H7 (cell line): Measurements from ENCODE around the gene PUS10. TPM values are rescaled to one million over a fixed set of nuclear protein-coding genes. Genes with fewer than 3 reads are reported as not detected.
"Not testable (repeated sequence)": the region's sequence is repeated elsewhere in the genome, so short reads cannot be mapped to it uniquely, and the experiment has no call there.

ENCODE experiments used
- DNase-seq: peaks from one replicate; pipeline ENCODE4 v3.0.0; 2012
- H3K27me3 ChIP-seq: 2 replicates; pipeline ENCODE4 v1.6.0; 2011; ENCODE audit warnings: mild to moderate bottlenecking, low read length; ENCODE audit not compliant: control insufficient read depth, insufficient read depth
- H3K36me3 ChIP-seq: replicated peaks from 2 replicates; pipeline ENCODE4 v1.5.1; 2011; ENCODE audit warnings: low read length; ENCODE audit not compliant: control insufficient read depth, insufficient read depth
- H3K4me3 ChIP-seq: 2 replicates; pipeline ENCODE4 v1.5.1; 2011; ENCODE audit warnings: low read depth, mild to moderate bottlenecking, control low read depth, low read length, moderate library complexity; ENCODE audit not compliant: insufficient read depth
- total RNA-seq: library from RNA; depleted of rRNA; stranded (reverse); fragments of >200 nt; shearing (Covaris generic); gene quantifications from 2 replicates; pipeline ENCODE4 v1.2.3, GENCODE V29; 2014

Gene PUS10
- total RNA-seq, 1 experiment from 2014 or later, result 3.4 TPM

DNA sequence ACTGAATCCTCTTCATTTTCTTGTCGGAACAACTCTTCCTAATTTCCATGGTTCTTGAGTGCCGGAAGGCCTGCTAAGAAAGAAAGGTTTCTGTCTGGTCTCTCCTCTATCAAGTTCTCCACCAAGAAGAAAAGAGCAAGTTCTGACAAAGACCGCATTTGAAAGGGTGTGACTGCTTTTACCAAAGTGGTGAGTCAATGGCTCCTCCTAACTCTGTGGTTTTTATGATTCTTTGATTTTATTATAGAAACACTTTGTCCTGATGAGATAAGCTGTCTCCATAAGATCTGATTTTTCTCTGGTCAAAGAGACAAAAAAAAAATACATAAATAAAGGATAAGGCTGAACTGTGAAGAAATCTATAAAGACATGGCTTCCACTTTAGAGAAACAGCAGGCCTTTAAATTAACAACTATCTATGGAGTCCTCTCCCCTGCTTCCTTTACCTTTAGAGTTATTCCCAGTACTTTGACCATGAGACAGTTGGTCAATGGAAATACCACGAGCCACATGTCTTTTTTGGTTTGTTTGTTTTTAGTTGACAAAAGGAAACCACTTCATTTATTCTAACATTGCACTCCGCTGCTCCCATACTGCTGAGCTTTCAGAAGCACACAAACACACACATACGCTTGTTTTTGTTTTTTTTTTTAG is 69.0 kb downstream of the PUS10 start:
- no peak overlapping the region for H3K4me3 ChIP-seq
- H3K36me3 ChIP-seq, result no peaks in the 10 kb centered on the region
- no peak for DNase-seq

DNA sequence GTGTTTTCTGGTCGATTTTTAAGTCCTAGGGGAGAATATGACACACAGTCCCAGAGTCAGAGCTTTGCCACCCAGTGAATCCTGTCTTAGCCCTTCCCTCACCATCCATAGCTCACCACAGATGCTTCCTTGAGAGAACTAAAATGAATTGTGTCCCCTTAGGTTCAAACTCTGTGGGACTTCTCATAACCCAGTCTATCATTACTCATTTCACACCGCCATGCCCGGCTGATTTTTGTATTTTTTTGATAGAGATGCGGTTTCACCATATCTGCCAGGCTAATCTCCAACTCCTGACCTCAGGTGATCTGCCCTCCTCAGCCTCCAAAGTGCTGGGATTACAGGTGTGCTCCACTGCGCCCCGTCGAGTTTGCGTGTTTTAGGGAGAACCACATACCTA is 69.9 kb downstream of the PUS10 start:
- no peaks in the 10 kb centered on the region for H3K27me3 ChIP-seq
- no peak overlapping the region for H3K4me3 ChIP-seq
- H3K36me3 ChIP-seq, result no peaks in the 10 kb centered on the region
- no peak for DNase-seq

More for the DNA sequence above, 69.0 kb downstream of the PUS10 start:
- no peaks in the 10 kb centered on the region for H3K27me3 ChIP-seq

DNA sequence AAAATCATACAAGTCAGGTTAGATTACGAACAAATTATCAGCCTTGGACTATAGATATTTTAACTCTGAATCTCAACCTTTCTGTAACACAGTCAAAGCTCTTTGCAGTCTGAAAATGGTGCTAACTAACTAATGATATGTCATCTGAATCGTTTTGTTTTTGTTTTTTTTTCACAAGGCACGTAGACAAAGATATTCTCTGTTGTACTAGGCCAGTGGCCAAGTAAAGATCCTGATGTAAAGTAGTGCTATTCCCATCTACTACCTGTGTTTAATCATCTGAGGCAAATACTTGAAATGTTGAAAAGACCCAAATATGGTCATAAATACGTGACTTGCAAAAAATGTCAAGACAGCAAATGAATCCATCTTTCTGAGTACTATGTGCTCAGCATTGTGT is 71.0 kb downstream of the PUS10 start:
- no peaks in the 10 kb centered on the region for H3K36me3 ChIP-seq

DNA sequence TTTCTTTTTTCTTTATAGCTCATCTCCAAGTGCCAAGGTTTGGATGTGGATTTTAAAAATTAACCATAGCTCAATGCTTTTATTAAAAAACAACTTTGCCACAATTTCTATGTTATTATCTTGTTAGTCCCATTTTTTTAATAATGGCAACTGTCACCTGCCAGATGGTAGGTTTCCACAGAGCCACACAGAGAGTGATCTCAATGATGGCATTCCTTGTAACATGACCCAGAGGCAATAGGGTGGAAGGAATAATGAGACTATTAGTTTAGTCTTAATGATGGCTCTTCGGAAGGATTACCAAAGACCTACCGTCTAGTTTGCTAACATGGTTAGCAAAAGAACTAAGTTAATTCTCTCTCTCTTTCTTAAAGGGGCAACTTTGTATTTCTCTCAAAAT is 72.7 kb downstream of the PUS10 start:
- no peak for DNase-seq
- no peaks in the 10 kb centered on the region for H3K36me3 ChIP-seq
- no peaks in the 10 kb centered on the region for H3K27me3 ChIP-seq
- no peak overlapping the region for H3K4me3 ChIP-seq

More for the DNA sequence above, 71.0 kb downstream of the PUS10 start:
- no peak for DNase-seq
- no peak overlapping the region for H3K4me3 ChIP-seq
- H3K27me3 ChIP-seq, result no peaks in the 10 kb centered on the region

DNA sequence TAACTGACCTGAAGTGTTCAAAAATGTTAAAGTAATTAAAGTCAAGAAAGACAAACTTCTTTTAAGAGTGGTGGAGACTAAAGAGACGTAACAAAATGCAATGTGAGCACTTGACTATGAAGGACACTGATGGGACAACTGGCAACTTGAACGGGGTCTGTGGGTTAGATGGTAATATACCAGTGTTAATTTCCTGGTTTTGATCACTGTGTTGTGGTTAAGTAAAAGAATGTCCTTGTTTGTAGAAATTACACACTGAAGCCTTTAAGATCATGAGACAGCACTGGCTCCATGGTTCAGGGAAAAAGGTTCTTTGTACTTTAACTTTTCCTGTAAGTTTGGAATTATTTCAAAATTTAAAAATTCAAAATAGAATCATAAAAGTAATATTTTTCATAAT is 78.4 kb downstream of the PUS10 start:
- no peaks in the 10 kb centered on the region for H3K36me3 ChIP-seq
- no peak overlapping the region for H3K4me3 ChIP-seq
- no peaks in the 10 kb centered on the region for H3K27me3 ChIP-seq
- no peak for DNase-seq

DNA sequence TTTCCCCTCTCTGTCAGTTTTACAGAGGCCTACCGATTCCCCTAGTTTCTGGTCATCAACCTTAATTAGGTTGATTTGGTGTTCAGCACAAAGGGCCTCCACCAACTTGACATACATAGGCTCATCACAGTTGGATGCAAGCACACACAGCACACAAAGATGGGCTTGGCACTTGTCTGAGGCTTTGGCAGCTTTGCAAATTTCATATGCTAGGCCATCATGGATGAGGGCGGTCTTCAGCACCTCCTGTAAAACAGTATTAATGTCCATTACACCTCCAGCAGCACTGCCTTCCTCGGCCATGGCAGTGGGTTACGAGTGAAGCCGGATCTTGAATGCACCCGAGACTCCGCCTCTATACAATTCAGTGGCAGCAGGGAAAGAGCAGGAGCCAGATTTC is 79.8 kb downstream of the PUS10 start:
- no peak for DNase-seq

DNA sequence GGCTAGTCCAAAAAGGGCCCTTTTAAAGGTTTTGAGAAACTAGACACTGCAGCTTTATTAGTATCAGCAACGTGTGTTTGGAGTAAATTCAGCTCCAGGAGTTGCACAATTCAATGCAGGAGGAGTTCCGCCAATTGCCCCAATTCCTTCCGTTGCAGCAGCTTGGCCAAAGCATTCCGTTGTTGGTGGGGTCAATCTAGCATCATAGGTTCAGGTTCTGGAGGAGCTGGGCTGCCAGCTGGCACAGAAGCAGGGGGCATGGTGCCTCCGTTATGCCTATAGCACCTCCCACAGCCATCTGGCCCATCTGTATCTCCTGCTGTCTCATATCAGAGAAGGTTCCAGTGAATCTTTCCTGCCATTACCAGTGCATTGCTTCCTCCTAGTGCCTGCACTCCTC is 81.3 kb downstream of the PUS10 start:
- no peaks in the 10 kb centered on the region for H3K27me3 ChIP-seq
- H3K4me3 ChIP-seq, result no peak overlapping the region
- H3K36me3 ChIP-seq, result no peaks in the 10 kb centered on the region
- no peak for DNase-seq

More for the DNA sequence above, 79.8 kb downstream of the PUS10 start:
- Histone ChIP-seq H3K4me3 (no peak overlapping the region), H3K27me3 (no peaks in the 10 kb centered on the region), H3K36me3 (no peaks in the 10 kb centered on the region)

DNA sequence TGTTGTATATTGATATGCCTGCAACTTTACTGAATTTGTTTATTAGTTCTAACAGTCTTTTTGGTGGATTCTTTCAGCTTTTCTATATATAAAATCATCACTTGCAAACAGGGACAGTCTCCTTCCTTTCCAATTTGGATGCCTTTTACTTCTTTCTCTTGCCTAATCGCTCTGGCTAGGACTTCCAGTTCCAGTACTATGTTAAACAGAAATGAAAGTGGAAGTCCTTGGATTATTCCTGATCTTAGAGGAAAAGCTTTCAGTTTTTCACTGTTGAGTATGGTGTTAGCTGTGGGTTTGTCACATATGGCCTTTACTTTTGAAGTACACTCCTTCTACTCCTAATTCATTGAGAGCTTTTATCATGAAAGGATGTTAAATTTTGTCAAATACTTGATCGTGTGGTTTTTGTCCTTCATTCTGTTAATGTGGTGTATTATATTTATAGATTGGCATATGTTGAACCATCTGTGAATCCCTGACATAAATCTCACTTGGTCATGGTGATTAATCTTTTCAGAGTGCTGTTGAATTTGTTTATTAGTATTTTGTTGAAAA is 83.8 kb downstream of the PUS10 start:
- DNase-seq, result no peak
- H3K4me3 ChIP-seq, result no peak overlapping the region
- H3K36me3 ChIP-seq, result no peaks in the 10 kb centered on the region
- H3K27me3 ChIP-seq, result no peaks in the 10 kb centered on the region

DNA sequence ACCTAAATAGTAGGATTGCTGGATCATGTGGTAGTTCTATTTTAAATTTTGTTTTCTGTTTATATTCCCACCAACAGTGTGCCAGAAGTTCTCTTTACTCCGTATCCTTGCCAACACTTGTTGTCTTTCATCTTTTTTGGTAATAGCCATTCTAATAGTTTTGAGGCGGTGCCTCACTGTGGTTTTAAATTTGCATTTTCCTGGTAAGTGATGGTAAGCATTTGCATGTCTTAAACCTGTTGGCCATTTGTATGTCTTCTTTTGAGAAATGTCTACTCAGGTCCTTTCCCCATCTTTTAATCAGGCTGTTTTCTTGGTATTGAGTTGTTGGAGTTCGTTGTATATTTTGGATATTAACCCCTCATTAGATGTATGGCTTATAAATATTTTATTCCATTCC is 85.1 kb downstream of the PUS10 start:
- H3K27me3 ChIP-seq, result no peaks in the 10 kb centered on the region
- no peaks in the 10 kb centered on the region for H3K36me3 ChIP-seq
- no peak overlapping the region for H3K4me3 ChIP-seq
- DNase-seq, result no peak

DNA sequence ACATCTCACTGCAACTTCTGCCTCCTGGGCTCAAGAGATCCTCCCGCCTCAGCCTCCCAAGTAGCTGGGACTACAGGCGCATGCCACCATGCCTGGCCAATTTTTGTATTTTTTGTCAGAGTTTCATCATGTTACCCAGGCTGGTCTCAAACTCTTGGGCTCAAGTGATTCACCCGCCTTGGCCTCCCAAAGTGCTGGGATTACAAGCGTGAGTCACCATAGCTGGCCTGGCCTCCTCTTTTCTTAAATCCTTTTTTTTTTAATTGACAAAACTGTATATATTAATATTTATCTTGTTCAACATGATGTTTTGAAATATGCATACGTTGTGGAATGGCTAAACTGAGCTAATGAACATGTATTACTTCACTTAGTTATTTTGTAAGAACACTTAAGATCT is 86.0 kb downstream of the PUS10 start:
- DNase-seq, H3K36me3 ChIP-seq, H3K4me3 ChIP-seq, H3K27me3 ChIP-seq: not testable (repeated sequence)

DNA sequence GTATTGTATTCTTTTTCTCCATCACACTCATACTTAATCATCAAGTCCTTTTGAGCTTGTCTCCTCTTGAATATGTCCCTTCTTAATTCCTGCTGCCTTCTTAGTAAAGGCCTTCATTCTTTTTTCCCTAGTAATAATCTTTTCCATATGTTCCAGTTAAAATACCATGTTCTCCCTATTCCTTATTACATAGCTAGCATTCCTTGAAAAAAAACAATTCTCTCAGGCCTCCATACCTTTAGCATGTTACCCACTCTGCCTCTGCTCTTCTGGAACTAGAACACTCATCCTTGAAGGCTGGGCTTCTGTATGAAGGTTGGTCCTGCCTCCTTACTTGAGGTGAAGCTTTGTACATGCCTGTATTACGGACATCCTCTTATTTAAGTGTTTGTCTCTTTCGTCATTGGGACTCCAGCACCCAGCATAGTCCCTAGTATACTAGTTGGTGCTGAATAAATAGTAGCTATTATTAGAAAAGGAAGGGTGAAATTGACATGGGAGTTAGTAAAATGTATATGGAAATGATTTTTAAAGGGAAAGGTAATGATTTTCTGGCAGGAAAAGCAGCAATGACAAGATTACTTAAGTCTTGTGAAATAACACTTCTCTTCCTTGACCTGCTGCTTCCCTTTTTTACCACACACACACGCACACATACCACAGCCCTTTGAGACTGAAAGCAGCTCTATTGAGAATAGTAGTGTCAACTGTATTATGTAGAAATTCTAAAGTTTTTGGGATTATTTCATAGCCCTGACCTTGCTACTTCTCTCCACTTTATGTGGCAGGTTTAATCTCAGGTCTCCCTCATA is 91.1 kb downstream of the PUS10 start:
- peaks cover under 1% of the 10 kb centered on the region; the same call in 1 of the 2 replicates for H3K36me3 ChIP-seq
- no peak for DNase-seq
- no peak overlapping the region for H3K4me3 ChIP-seq
- no peaks in the 10 kb centered on the region for H3K27me3 ChIP-seq

DNA sequence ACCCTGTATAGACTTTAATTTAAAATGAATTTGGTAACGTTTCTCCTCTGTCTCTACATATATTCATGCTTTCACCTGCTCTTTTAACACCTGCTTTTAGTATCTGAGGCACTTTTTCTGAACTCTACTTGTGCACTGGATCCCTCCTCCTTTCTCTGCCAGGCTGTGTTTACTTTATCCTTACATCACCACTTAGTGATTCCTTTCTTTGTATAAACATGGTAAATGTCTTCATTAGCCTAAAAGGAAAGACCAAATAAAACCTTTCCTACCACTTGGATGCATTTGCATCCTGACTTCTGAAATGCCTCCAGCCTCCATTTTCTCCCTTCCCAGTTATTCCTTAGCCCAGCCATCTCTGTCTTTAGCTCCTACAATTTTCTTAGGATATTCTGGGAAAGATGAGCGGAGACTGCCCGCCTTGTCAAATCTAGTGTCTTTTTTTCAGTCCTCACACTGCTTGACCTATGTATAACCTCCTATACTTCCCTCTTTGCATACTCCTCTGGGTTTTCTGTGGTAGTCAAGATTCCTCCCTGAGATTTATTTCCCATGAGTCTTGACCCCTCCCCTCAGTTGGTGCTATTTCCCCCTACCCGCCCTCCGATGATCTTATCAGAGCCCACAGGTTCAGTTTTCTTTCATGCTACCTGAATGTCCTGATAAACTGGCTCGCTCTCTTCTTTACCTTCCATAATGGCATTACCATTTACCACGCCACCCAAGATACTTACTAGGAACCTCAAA is 91.9 kb downstream of the PUS10 start:
- DNase-seq, result no peak
- peaks cover 2% of the 10 kb centered on the region; the same call in 1 of the 2 replicates for H3K36me3 ChIP-seq
- H3K4me3 ChIP-seq, result no peak overlapping the region
- no peaks in the 10 kb centered on the region for H3K27me3 ChIP-seq

DNA sequence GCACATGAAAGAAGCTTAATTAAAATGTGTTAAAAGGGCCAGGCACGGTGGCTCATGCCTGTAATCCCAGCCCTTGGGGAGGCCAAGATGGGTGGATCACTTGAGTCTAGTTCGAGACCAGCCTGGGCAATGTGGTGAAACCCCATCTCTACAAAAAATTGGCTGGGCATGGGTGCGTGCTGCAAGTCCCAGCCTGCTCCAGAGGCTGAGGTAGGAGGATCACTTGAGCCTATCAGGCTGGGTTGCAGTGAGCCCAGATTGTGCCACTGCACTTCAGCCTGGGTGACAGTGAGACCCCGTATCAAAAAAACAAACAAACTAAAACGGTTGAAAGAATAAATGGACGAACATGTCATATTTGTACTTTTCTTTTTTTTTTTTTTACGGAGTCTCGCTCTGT is 110.7 kb downstream of the PUS10 start:
- Histone ChIP-seq H3K36me3 (no peaks in the 10 kb centered on the region), H3K4me3 (no peak overlapping the region), H3K27me3 (no peaks in the 10 kb centered on the region)
- DNase-seq, result no peak

DNA sequence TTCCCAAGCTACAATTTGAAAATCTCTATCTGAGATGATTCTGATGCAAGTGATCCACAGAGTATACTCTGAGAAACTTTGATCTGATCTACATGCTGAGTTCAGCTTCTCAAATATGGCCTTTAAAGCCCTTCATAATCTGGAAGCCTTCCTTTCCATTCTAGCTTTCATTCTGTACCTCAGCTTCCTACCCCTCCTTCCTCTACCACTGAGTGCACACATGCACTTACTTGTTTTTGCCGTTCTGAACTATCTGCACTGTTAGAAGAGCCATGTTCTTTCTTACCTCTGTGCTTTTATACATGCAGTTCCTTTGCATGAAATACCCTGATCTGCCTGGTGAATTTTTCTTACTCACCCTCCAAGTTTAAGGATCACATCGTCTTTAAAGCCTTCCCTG is 111.7 kb downstream of the PUS10 start:
- H3K36me3 ChIP-seq, result no peaks in the 10 kb centered on the region
- no peaks in the 10 kb centered on the region for H3K27me3 ChIP-seq
- no peak for DNase-seq
- no peak overlapping the region for H3K4me3 ChIP-seq
